Measurements from ENCODE around the gene SLX4IP.

SLX4IP gene

DNA sequence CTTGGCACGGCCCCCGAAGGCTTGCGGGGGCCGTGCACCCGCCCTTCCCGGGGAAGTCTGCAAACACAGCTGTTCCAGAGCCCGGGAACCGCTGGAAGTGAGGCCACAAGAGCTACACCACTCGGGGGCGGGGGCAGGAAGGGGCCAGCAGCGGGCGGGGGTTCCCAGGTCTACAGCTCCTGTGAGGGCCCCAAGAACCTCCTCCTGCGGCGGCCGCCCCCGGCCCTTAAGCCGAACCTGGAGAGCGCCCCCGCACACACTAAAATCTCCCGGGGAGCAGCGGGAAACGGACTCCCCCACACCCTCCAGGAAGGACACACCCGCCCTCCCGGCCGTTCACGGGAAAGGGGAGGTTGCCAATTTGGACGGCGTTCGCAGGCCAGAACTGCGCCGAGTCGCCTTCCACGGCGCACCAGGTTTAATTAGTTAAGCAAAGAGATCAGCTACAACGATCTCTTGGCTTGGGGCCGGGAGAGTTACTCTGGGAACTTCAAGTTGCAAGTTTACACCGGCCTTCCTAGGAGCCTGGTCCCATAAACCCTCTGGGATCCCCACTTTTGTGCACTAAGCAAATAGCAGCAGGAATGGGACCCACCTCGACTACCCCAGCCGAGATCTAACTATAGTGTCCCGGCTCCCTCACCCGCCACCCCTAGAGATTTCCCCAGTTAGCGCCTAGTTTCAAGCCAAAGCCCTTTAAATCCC, 237.0 kb downstream of the SLX4IP start:
- no peak for TF ChIP-seq CTCF (IDR thresholded peaks at IDR 0.05; ENCODE audit: low read length, missing control alignments)
- DNase-seq (ENCODE audit: low read depth): no peak
- peak overlapping the region; percentile 95 for H3K4me3 ChIP-seq (replicated peaks; ENCODE audit: low read depth, low read length)

DNA sequence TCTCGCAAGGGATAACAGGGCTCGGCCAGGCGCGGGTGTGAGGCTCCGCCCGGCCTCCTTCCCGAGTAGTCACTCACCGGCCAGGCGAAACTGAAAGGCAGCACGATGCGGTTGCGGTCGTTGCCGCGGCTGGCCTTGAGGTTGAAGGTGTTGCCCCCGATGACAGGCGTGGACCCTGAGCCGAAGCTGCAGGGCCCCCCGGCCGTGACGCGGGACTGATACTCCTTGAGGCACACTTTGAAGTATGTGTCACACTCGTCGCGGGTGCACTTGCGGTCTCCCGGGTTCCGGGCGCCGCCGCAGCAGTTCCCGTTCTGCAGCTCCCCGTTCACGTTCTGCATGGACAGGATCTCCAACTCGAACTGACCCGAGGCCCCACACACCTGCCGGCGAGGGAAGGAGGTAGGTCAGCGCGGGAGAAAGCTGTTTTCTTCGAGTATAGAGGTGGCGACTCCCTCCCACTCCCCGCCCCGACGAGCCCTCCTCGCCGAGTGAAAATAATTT, 237.6 kb downstream of the SLX4IP start:
- no peak for TF ChIP-seq CTCF (IDR thresholded peaks at IDR 0.05; ENCODE audit: low read length, missing control alignments)
- H3K4me3 ChIP-seq (replicated peaks; ENCODE audit: low read depth, low read length): peak overlapping the region; percentile 95
- peak; percentile 57 for DNase-seq (ENCODE audit: low read depth)

DNA sequence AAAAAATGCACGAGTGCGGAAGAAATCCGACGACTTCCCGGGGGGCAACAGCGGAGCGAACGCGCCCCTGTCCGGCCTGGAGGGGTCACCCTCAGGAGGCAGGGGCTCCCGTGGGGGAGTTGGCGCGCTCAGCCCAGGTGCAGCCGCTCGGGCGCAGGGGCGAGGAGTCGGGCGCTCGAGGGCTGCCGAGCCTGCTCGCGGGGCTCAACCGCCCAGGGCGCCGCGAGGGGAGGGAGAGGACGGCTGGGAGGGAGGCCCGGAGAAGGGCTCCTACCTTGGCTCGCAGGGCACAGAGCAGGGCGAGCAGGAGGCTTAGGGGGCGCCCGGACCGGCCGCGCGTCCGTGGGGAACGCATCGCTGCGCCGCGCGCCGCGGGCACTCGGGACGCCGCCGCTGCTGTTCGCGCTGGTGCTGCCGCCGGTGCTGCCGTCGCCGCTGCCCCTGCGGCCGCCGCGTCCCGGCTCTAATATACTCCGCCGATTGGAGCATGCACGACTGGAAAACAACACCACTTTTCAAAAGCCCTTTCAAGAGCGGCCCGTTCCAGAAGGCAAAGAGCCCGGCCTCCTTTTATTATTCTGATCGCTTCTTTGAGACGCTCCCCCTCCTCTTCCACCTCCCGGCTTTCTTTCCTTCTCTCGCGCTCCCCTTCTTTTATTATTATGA, 238.2 kb downstream of the SLX4IP start:
- no peak for TF ChIP-seq CTCF (IDR thresholded peaks at IDR 0.05; ENCODE audit: low read length, missing control alignments)
- H3K4me3 ChIP-seq (replicated peaks; ENCODE audit: low read depth, low read length): peak overlapping the region; percentile 95
- DNase-seq (ENCODE audit: low read depth): no peak

DNA sequence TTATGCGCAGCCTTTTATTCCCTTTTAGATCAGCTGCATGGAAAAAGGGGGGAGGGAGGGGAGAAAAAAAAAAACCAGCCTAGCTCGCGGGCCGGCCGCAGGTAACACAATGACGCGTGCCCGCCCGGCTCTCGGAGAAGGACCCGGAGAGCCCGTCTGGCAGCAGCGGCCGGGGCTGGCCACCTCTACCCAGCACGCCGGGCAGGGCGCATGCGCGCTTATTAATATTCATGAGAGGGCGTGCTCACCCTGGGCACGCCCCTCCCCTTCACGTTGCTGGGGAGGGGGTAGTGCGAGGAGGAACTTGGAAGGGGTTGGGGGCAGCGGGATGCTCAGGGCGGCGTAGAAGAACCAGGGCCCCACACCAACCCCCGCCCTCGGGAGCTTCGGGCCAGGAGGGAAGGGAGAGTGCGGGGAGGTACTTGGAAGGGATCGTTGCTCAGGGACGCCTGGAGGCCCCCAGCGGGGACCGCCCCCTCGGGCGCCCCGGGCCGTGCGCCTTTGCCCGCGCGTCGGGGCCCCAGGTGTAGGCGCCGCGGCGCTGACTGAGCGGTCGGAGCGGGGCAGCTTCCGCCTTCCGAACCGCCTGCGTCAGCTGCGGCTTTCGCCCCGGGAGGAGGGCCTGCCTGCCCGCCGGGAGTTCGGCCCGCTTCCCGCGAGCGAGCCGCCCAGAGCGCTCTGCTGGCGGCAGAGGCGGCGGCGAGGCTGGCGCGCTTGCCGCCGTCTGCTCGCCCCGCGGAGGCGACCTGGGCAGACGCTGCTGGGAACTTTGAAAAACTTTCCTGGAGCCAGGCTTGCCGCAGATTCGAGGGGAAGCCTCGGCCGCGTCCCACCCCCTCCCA, 239.0 kb downstream of the SLX4IP start, which contains the start of gene JAG1:
Gene JAG1, minus strand, starts transcription at position 158 of the 842 bp plus-strand sequence. CDS start 469 bp downstream, outside the sequence.
- TF ChIP-seq CTCF (IDR thresholded peaks at IDR 0.05; ENCODE audit: low read length, missing control alignments): no peak
- peak within 1 kb of the TSS; percentile 95 for H3K4me3 ChIP-seq (replicated peaks; ENCODE audit: low read depth, low read length)
- peak; percentile 96 for DNase-seq (ENCODE audit: low read depth)

DNA sequence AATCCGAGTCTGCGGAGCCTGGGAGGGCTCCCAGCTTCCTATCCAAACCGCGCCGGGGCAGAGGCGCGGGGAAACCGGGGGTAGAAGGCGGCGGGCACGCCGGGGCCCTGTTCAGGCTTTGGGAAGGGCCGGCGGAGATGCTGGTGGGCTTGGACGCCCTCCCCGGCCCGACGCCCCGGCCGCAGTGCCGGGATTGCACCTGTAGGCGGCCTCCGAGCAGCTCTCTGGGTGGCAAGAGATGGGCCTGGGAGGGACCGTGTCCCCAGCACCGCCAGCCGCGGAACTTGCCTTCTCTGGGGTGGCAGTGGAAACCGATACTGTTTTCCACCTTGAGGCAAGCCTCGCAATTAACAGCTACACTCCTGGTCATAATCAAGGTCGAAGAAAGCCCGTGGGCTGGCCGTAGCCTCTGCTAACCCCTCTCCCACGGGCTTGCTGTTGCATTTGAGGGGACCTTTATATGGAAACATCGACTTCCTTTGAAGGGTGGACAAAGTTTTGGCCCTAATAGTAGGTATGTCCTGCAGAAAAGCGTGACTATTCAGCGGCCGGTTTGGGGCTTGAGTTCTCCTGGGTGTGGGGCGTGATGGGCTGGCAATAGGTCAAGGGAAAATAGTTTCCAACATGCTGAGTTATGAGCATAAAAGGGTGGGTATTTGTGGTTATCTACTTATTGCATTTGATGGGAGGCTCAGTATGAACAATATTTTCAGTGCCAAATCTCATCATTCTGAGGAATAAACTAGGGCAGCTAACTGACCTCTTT, 239.8 kb downstream of the SLX4IP start:
- TF ChIP-seq CTCF (IDR thresholded peaks at IDR 0.05; ENCODE audit: low read length, missing control alignments): peak; percentile 67
- DNase-seq (ENCODE audit: low read depth): peak; percentile 77
- H3K4me3 ChIP-seq (replicated peaks; ENCODE audit: low read depth, low read length): peak overlapping the region; percentile 95

- DNase-seq (ENCODE audit: low read depth): no peak
- H3K4me3 ChIP-seq (replicated peaks; ENCODE audit: low read depth, low read length): no peak overlapping the region
- no peak for TF ChIP-seq CTCF (IDR thresholded peaks at IDR 0.05; ENCODE audit: low read length, missing control alignments)
Measured at GRCh38 chr20:10675450-10675848, 240.3 kb downstream of the SLX4IP start.

Data from fibroblast of pulmonary artery (primary cell).